GM19397 (cell line): Measurements from ENCODE around the gene GALR3.

Experiments
- ATAC-seq: cut with Tn5 transposase; IDR thresholded peaks from one replicate; pipeline ENCODE4 v1.9.1; 2021; ENCODE audit warnings: mild to moderate bottlenecking, moderate library complexity; ENCODE audit not compliant: unreplicated experiment

The GALR3 gene

GRCh38 chr22:37862570-37863325 is 39.6 kb downstream of the GALR3 start:
- ATAC-seq, result no peak

GRCh38 chr22:37865510-37865909 is 42.3 kb downstream of the GALR3 start:
- no peak for ATAC-seq

GRCh38 chr22:37870273-37870672 is 47.1 kb downstream of the GALR3 start:
- ATAC-seq, result no peak
